Measurements from ENCODE around the gene MICU1.

Gene MICU1

GRCh38 chr10:72344932-72345331 is 280.9 kb downstream of the MICU1 start:
- no peak for DNase-seq (ENCODE audit: low read depth)

GRCh38 chr10:72342911-72343310 is 283.0 kb downstream of the MICU1 start:
- DNase-seq (ENCODE audit: low read depth): no peak

GRCh38 chr10:72340510-72341261 is 285.2 kb downstream of the MICU1 start:
- DNase-seq (ENCODE audit: low read depth): no peak

GRCh38 chr10:72338180-72338579 is 287.7 kb downstream of the MICU1 start:
- no peak for DNase-seq (ENCODE audit: low read depth)

GRCh38 chr10:72337722-72338121 is 288.2 kb downstream of the MICU1 start:
- DNase-seq (ENCODE audit: low read depth): no peak

GRCh38 chr10:72337039-72337629 is 288.7 kb downstream of the MICU1 start:
- peak; percentile 62 for DNase-seq (ENCODE audit: low read depth)

GRCh38 chr10:72336259-72337038 is 289.4 kb downstream of the MICU1 start:
- DNase-seq (ENCODE audit: low read depth): no peak

GRCh38 chr10:72335394-72336258 is 290.3 kb downstream of the MICU1 start:
- DNase-seq (ENCODE audit: low read depth): peak; percentile 47

GRCh38 chr10:72334825-72335393 is 291.0 kb downstream of the MICU1 start:
- DNase-seq (ENCODE audit: low read depth): peak; percentile 95

- DNase-seq (ENCODE audit: low read depth): peak; percentile 70
Observed at GRCh38 chr10:72334196-72334824, 291.6 kb downstream of the MICU1 start.

GRCh38 chr10:72333112-72334015 is 292.5 kb downstream of the MICU1 start:
- DNase-seq (ENCODE audit: low read depth): no peak

- no peak for DNase-seq (ENCODE audit: low read depth)
Observed at GRCh38 chr10:72332423-72333111, 293.3 kb downstream of the MICU1 start.

- peak; percentile 87 for DNase-seq (ENCODE audit: low read depth)
Observed at GRCh38 chr10:72331575-72332422, 294.1 kb downstream of the MICU1 start.

GRCh38 chr10:72330069-72330426 is 295.8 kb downstream of the MICU1 start:
- DNase-seq (ENCODE audit: low read depth): no peak

- no peak for DNase-seq (ENCODE audit: low read depth)
Observed at GRCh38 chr10:72329290-72330068, 296.4 kb downstream of the MICU1 start.

- DNase-seq (ENCODE audit: low read depth): no peak
Observed at GRCh38 chr10:72328829-72329204, 297.1 kb downstream of the MICU1 start.

GRCh38 chr10:72328045-72328828 is 297.6 kb downstream of the MICU1 start:
- DNase-seq (ENCODE audit: low read depth): peak; percentile 59
